ES-I3 (cell line): ENCODE measurements around the gene MYH11.

ENCODE experiments used
- H3K36me3 ChIP-seq: 2 replicates; pipeline ENCODE4 v1.6.1; 2013; ENCODE audit warnings: mild to moderate bottlenecking, low read length, control low read depth, moderate library complexity; ENCODE audit not compliant: insufficient read depth
- H3K4me1 ChIP-seq: 2 replicates; pipeline ENCODE4 v1.6.1; 2013; ENCODE audit warnings: mild to moderate bottlenecking, control low read depth, low read length; ENCODE audit not compliant: insufficient read depth
- H3K9ac ChIP-seq: 2 replicates; pipeline ENCODE4 v1.6.1; 2013; ENCODE audit warnings: low read depth, mild to moderate bottlenecking, low read length, moderate library complexity
- H3K9me3 ChIP-seq: 2 replicates; pipeline ENCODE4 v1.6.1; 2013; ENCODE audit warnings: mild to moderate bottlenecking, low read length, moderate library complexity; ENCODE audit not compliant: control insufficient read depth, insufficient read depth

Gene MYH11

GRCh38 chr16:15778204-15778743 lies 78.6 kb downstream of the MYH11 start:
- no peaks in the 10 kb centered on the region for H3K36me3 ChIP-seq
- no peaks in the 10 kb centered on the region for H3K4me1 ChIP-seq
- H3K9me3 ChIP-seq: no peaks in the 10 kb centered on the region
- no peak overlapping the region for H3K9ac ChIP-seq

GRCh38 chr16:15777533-15778203 lies 79.2 kb downstream of the MYH11 start:
- Histone ChIP-seq H3K36me3 (no peaks in the 10 kb centered on the region), H3K9ac (no peak overlapping the region), H3K4me1 (no peaks in the 10 kb centered on the region), H3K9me3 (no peaks in the 10 kb centered on the region)

GRCh38 chr16:15776572-15776971 lies 80.3 kb downstream of the MYH11 start:
- Histone ChIP-seq H3K9ac (no peak overlapping the region), H3K9me3 (no peaks in the 10 kb centered on the region), H3K36me3 (no peaks in the 10 kb centered on the region), H3K4me1 (no peaks in the 10 kb centered on the region)

GRCh38 chr16:15775663-15776304 lies 81.0 kb downstream of the MYH11 start:
- no peaks in the 10 kb centered on the region for H3K36me3 ChIP-seq
- H3K9me3 ChIP-seq: no peaks in the 10 kb centered on the region
- H3K9ac ChIP-seq: no peak overlapping the region
- H3K4me1 ChIP-seq: no peaks in the 10 kb centered on the region

GRCh38 chr16:15775209-15775608 lies 81.6 kb downstream of the MYH11 start:
- H3K9ac ChIP-seq: no peak overlapping the region
- H3K36me3 ChIP-seq: no peaks in the 10 kb centered on the region
- H3K4me1 ChIP-seq: no peaks in the 10 kb centered on the region; the same call in 1 of the 2 replicates
- no peaks in the 10 kb centered on the region for H3K9me3 ChIP-seq

GRCh38 chr16:15773968-15774367 lies 82.9 kb downstream of the MYH11 start:
- H3K9me3 ChIP-seq: no peaks in the 10 kb centered on the region
- no peak overlapping the region for H3K9ac ChIP-seq
- H3K36me3 ChIP-seq: no peaks in the 10 kb centered on the region
- no peaks in the 10 kb centered on the region; the same call in 1 of the 2 replicates for H3K4me1 ChIP-seq

GRCh38 chr16:15772579-15773293 lies 84.1 kb downstream of the MYH11 start:
- H3K36me3 ChIP-seq: no peaks in the 10 kb centered on the region
- H3K9ac ChIP-seq: no peak overlapping the region
- no peaks in the 10 kb centered on the region for H3K9me3 ChIP-seq
- H3K4me1 ChIP-seq: no peaks in the 10 kb centered on the region; the same call in 1 of the 2 replicates

GRCh38 chr16:15771694-15772093 lies 85.1 kb downstream of the MYH11 start:
- H3K4me1 ChIP-seq: no peaks in the 10 kb centered on the region; the same call in 1 of the 2 replicates
- no peaks in the 10 kb centered on the region for H3K36me3 ChIP-seq
- H3K9ac ChIP-seq: no peak overlapping the region
- H3K9me3 ChIP-seq: no peaks in the 10 kb centered on the region

- Histone ChIP-seq H3K9me3 (no peaks in the 10 kb centered on the region), H3K4me1 (no peaks in the 10 kb centered on the region; the same call in 1 of the 2 replicates), H3K36me3 (no peaks in the 10 kb centered on the region), H3K9ac (no peak overlapping the region)
These were observed 86.3 kb downstream of the MYH11 start for GRCh38 chr16:15770512-15770911.

GRCh38 chr16:15770107-15770506 lies 86.7 kb downstream of the MYH11 start:
- Histone ChIP-seq H3K9ac (no peak overlapping the region), H3K36me3 (no peaks in the 10 kb centered on the region), H3K4me1 (no peaks in the 10 kb centered on the region; the same call in 1 of the 2 replicates), H3K9me3 (no peaks in the 10 kb centered on the region)

- Histone ChIP-seq H3K36me3 (no peaks in the 10 kb centered on the region), H3K4me1 (no peaks in the 10 kb centered on the region; the same call in 1 of the 2 replicates), H3K9me3 (no peaks in the 10 kb centered on the region), H3K9ac (no peak overlapping the region)
These were observed 87.6 kb downstream of the MYH11 start for GRCh38 chr16:15769239-15769638.

- Histone ChIP-seq H3K9me3 (no peaks in the 10 kb centered on the region), H3K9ac (no peak overlapping the region), H3K4me1 (no peaks in the 10 kb centered on the region; the same call in 1 of the 2 replicates), H3K36me3 (no peaks in the 10 kb centered on the region)
These were observed 88.6 kb downstream of the MYH11 start for GRCh38 chr16:15768201-15768600.

- Histone ChIP-seq H3K36me3 (no peaks in the 10 kb centered on the region), H3K9ac (no peak overlapping the region)
These were observed 89.9 kb downstream of the MYH11 start for GRCh38 chr16:15766918-15767317.

GRCh38 chr16:15765880-15766279 lies 90.9 kb downstream of the MYH11 start:
- no peaks in the 10 kb centered on the region for H3K36me3 ChIP-seq
- peaks cover 5% of the 10 kb centered on the region for H3K4me1 ChIP-seq
- H3K9me3 ChIP-seq: no peaks in the 10 kb centered on the region
- H3K9ac ChIP-seq: no peak overlapping the region

More at GRCh38 chr16:15766918-15767317, 89.9 kb downstream of the MYH11 start:
- no peaks in the 10 kb centered on the region for H3K9me3 ChIP-seq
- H3K4me1 ChIP-seq: no peaks in the 10 kb centered on the region; the same call in 1 of the 2 replicates
